Stimulated activated CD8-positive, alpha-beta memory T cell treated with anti-CD3 and anti-CD28 coated beads, Interleukin-15, amount 100 ng/mL, for 1 hour (primary cell): ENCODE measurements around the gene ATP2B3.

ENCODE experiments used
- DNase-seq: peaks from one replicate; pipeline ENCODE4 v3.0.0-alpha.2; 2020; ENCODE audit warnings: low read depth

ATP2B3 gene

DNA sequence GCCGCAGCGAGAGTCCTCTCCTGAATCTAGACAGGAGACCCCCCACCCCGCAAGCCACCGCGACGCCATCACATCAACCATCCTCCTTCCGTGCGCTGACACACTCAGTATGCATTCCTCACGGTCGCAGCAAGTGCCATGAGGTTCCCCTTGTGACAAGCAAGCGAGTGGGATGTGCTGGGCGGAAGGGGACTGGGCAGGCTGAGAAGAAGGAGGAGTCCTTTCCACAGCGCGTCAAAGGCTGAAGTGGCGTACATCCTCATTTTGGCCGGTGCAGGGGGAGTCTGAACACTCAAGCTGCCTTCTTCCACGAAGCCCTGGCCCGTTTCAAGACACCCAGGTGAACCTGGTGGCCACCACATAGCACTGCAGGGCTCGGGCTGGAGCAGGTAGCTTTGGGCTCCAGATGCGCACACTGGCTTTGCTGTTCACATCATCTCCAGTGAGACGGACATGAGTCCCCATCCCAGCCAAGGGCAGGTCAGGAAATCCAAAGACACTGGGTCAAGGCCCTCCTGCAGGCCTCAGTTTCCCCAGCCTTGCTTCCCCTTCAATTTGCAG lies 51.1 kb downstream of the ATP2B3 start:
- DNase-seq, result no peak

- no peak for DNase-seq
Observed at GRCh38 chrX:153569475-153569874, 52.0 kb downstream of the ATP2B3 start.

DNA sequence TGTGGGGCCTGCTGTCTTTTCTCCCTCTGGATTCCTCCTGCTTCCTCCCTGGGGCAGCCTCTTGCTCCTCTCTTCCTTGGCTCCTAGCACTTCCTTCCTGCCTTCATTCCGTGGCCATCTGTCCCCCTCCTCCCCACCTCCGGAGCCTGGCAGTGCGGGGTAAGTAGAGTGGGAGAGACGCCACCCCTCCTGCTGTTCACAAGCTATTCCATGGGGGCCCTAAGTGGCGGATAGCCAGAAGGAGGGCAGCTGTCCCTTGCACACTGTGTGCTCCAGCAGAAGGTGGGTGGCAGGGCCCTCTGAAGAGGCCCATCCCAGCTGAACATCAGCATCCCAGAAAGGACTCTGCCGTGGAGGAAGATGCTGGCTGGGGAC lies 54.1 kb downstream of the ATP2B3 start:
- no peak for DNase-seq

DNA sequence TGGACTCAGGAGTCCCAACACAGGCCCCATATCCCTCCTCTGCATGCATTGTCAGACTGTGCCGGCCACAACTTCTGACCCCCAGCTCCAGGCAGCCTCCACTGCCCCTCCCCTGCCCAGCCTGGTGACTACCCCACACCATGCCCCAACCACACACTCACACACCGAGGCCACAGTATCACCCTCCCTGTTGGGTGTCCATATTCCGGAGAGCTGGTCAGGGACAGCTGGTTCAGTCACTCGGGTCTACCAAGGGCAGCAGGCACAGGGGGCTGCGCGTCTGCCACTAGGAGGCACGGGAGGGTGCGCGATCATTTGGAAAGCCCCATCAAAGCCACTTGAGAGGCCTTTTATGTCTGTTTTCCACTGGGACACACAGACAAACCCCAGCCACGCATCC lies 55.2 kb downstream of the ATP2B3 start:
- no peak for DNase-seq

GRCh38 chrX:153573984-153574383 lies 56.5 kb downstream of the ATP2B3 start:
- no peak for DNase-seq

DNA sequence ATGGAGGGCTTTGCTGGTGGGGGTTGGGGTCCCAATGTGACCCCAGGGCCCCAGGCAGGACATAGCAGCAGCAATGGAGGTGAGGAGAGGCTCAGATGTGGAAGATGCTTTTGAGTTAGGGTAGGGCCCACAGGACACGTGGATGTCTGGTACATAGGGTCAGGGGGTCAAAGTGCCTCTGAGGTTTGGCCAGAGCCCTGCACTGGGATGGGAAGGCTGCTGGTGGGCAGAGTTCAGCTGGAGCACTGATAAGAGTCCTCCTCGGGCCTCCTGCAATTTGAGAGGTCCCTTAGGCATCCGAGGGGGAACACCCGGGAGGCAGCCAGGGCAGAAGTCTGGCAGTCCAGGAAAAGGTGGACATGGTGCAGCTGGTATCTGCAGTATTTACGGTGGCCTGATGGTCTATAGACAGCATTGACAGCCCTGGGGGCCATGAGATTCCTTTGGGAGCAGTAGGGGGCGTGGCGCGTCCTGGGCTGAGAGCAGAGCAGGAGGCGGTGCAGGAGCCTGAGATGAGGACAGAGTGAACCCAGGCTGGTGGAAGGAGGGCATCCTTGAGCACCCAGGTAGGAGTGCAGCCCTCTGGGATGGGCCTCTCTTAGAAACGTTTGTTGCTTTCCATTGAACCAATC lies 58.9 kb downstream of the ATP2B3 start:
- DNase-seq, result no peak

- DNase-seq, result no peak
Observed at GRCh38 chrX:153576961-153577360, 59.5 kb downstream of the ATP2B3 start.

DNA sequence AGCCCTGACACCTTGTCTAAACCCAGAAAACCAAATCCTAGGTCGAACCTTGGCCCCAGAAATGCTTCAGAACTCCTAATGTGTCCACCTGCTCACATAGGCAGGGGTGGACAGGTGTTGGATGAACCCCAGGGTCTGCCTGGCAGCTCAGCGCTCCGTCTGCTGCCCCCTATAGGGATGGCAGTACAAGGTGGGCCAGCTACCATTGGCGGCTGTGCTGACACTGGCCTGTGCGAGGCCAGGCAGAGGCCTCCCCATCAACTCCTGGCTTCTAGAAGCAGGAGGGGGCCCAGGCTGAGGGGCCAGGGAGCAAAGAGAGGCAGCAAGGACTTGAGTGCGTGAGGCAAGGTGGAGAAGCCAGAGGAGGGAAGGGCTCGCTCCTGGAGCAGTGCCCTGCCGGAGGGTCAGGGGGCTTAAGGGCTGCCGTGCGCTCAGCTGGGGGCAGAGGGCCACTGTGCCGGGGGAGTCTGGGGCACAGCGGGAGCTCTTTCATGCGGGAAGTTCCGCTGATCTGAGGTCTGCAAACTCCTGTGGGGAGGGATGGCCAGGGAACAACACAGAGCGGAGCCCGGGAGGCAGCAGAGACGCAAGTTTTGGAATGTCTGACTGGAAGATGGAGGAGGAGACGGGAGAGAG lies 60.9 kb downstream of the ATP2B3 start:
- no peak for DNase-seq

GRCh38 chrX:153578889-153579288 lies 61.4 kb downstream of the ATP2B3 start:
- DNase-seq, result no peak

GRCh38 chrX:153580700-153581386 lies 63.4 kb downstream of the ATP2B3 start:
- no peak for DNase-seq

- peak; percentile 14 for DNase-seq
Observed at GRCh38 chrX:153582896-153583295, 65.5 kb downstream of the ATP2B3 start.

GRCh38 chrX:153583433-153583832 lies 66.0 kb downstream of the ATP2B3 start:
- no peak for DNase-seq

GRCh38 chrX:153585827-153586226 lies 68.4 kb downstream of the ATP2B3 start:
- no peak for DNase-seq

DNA sequence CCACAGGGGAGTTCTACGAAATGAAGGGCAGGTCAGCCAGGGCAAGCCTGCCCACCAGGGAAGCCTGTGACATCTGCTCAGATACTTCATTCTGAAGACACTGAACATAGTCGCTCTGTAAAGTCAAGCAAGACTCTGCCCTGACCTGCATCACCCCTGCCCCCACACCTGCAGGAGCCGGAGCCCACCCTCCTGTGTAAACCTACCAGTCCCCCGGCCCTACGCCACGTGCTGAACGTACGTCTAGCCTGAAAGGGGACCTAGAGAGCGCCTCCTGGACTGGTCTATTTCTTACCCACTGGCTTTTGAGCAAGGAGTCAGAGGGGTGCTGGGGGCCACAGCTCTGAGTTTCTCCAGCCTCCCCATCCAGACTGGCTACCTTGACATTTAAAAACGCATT lies 69.9 kb downstream of the ATP2B3 start:
- DNase-seq, result no peak

- DNase-seq, result no peak
Observed at GRCh38 chrX:153588021-153588781, 70.8 kb downstream of the ATP2B3 start.

DNA sequence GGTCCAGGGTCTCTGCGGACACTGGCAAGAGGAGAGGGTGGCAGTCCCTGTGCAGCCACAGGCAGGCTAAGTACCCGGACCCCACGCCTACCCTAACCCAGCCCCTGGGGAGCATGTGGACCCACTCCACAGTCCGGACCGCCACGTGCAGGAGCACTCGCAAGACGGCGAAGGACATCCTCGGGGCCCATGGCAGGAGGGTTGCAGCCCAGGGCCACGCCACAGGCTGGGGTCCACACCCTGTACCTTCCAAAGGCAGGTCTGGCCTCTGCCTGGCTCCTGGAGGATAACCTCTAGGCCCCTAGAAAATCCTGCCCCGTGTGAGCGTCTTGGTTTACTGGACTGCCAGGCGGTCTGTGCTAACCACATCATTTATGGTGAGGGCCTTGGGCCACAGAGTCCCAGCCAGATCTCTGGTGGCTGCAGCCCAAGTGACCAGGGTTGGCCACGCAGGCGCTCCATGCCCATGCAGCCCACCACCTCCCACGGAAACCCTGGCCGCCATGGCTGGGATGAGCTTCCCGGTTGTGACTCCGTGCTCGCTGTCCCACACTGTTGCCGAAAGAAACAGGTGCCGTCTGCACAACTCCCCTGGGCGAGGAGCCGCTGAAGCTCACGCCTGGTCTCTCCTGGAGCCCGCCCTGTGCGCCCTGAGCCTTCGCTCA lies 71.5 kb downstream of the ATP2B3 start:
- no peak for DNase-seq

DNA sequence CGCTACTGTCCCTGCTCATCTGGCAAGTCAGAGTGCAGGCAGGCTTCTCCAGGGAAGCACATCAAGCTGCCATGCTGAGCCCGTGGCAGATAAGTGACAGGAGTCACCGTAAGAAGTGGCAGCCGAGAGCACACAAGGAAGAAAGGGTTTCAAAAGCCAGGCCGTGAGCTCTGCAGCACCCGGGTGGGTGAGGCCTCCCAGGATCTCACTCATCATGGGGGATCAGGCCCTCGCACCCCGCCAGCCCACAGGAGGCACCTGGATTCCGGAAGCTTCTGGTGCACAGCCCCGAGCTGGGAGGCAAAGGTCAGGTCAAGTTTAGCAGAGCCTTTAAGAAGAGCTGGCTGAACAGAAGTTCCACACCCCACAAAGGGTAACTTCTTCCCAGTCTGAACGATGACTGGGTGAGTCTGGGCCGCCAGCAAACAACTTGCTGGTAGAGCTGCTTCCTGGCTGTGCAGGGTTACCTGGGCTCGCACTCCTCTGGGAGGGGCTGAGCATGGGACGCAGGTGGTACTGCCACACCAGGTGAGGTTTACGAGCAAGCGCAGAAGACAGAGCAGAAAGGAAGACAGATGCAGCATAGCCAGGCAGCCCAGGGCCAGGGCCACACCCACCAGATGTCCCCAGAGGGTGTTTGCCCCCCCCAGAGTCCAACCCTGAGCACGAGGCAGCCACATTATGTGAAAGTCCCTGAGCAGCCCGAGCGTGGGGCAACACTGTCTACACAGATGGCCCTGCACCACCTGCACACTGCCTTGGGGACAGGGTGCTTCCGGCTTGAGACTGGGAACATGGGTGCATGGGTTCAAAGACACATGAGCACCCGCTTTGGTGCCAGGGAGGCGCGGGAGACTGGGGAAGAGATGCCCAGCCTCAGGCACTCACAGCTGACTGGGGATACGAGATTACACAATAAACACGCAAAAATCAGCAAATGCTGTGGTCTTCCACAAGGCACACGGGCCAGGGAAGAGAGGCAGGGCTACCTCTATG lies 73.8 kb downstream of the ATP2B3 start:
- no peak for DNase-seq

DNA sequence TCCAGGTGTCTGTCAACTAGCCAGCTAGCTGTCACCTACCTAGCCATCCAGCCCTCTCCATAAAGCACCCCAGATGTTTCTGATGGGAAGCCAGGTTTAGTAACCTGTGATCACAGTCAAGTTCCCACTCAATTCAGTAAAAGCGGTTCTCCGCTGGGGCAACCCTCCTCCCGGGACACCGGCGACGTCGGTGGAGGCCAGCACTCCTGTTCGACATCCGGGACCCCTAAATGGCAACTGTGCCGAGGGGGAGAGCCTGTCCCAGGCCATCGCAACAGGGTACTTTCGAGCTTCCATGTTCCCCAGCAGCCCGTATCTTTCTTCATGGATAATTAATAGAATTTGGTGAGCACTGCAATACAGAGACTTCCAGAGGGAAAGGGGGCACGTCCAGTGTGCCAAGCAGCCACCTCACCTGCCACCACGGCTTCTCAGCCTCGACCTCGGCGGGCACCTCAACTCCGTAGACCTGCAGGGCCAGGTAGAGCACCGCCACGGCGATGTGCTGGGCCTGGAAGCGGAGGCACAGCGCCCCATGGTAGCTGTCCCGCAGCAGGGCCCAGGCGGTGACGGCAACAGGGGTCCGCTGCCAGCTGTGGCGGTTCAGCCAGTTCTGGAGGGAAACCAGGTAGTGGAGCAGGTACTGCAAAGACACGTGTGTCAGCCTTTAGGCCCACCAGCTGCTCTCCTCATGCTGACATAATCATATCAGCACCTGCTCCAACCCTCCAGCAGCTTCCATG lies 74.8 kb downstream of the ATP2B3 start:
- no peak for DNase-seq

- no peak for DNase-seq
Observed at GRCh38 chrX:153592966-153593688, 75.7 kb downstream of the ATP2B3 start.
